ENCODE measurements around the gene XXYLT1. TPM values are rescaled to one million over a fixed set of nuclear protein-coding genes. Genes with fewer than 3 reads are reported as not detected.

The XXYLT1 gene
- total RNA-seq, 4 donors from 2014 or later = 9.6 to 17.7 (median 13.2) TPM

DNA sequence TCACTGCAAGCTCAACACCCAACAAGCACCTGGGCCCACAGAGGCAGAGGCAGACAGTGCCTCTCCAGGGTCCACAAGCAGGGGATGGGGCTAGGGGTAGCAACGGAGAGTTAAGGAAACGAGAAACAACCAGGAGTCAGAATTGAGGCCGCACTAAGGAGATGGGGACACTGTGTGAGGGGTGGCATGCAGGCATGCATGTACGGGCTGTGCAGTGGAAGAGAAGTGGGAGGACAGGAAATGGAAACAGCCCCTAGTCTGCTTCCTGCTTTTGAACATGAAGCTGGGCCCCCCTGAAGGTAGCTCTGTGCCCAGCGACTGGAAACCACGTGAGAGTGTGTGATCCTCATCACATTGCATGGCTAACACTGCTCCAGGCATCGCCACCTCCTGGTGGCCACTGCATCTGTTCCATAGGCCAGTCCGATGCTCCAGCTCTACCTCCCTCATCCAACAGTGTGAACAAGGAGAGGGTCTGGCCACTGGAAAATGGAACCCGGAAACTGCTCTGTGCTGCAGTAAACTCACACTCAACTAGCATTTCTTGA lies 44.0 kb downstream of the XXYLT1 start:
- no peak overlapping the region for H3K27ac ChIP-seq
- peaks cover 0 to 26% (median 0%) of the 10 kb centered on the region in 3 donors for H3K36me3 ChIP-seq
- TF ChIP-seq, protein P1, sequence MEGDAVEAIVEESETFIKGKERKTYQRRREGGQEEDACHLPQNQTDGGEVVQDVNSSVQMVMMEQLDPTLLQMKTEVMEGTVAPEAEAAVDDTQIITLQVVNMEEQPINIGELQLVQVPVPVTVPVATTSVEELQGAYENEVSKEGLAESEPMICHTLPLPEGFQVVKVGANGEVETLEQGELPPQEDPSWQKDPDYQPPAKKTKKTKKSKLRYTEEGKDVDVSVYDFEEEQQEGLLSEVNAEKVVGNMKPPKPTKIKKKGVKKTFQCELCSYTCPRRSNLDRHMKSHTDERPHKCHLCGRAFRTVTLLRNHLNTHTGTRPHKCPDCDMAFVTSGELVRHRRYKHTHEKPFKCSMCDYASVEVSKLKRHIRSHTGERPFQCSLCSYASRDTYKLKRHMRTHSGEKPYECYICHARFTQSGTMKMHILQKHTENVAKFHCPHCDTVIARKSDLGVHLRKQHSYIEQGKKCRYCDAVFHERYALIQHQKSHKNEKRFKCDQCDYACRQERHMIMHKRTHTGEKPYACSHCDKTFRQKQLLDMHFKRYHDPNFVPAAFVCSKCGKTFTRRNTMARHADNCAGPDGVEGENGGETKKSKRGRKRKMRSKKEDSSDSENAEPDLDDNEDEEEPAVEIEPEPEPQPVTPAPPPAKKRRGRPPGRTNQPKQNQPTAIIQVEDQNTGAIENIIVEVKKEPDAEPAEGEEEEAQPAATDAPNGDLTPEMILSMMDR (IDR thresholded peaks at IDR 0.05) = peak in 1 of 5 experiments; percentile 16
- TF ChIP-seq POLR2A (IDR thresholded peaks at IDR 0.05) (no peak), EP300 (IDR thresholded peaks at IDR 0.05) (no peak)
- H3K27me3 ChIP-seq = no peaks in the 10 kb centered on the region
- H3K4me1 ChIP-seq = peaks cover 0 to 27% (median 9%) of the 10 kb centered on the region in 4 donors
- H3K9me3 ChIP-seq = no peaks in the 10 kb centered on the region
- no peak overlapping the region for H3K4me3 ChIP-seq
- 77 to 81% methylated on average over 9 of the region's 9 CpGs for WGBS, 2 donors
- DNase-seq (ENCODE audit: low spot score in 2 of 2) = no peak

DNA sequence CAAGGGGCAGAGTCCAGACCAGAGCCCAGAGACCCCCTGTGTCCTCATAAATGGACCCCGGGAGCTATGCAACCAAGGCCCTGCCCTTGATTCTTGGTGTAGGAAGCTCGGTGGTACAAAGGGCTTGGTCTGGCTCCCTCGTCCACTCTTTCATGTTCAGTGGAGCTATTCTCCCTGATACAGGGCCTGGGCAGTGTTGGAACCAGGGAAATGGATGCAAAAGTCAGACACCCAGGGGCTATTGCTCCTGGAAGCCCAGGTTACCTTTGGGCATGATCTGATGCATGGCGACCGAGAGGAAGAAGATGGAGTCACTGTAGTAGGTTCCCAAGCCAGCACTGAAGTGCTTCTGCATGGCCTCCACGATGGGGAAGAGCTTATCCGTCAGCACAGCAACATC lies 44.5 kb downstream of the XXYLT1 start:
- WGBS, 2 donors = 89 to 93% methylated on average over 7 of the region's 7 CpGs
- Histone ChIP-seq H3K4me1 (peaks cover 0 to 32% (median 11%) of the 10 kb centered on the region in 4 donors), H3K9me3 (no peaks in the 10 kb centered on the region), H3K4me3 (no peak overlapping the region), H3K27ac (no peak overlapping the region), H3K36me3 (peaks cover 0 to 26% (median 0%) of the 10 kb centered on the region in 3 donors), H3K27me3 (no peaks in the 10 kb centered on the region)
- no peak for DNase-seq (ENCODE audit: low spot score in 2 of 2)
- no peak for TF ChIP-seq POLR2A (IDR thresholded peaks at IDR 0.05)

DNA sequence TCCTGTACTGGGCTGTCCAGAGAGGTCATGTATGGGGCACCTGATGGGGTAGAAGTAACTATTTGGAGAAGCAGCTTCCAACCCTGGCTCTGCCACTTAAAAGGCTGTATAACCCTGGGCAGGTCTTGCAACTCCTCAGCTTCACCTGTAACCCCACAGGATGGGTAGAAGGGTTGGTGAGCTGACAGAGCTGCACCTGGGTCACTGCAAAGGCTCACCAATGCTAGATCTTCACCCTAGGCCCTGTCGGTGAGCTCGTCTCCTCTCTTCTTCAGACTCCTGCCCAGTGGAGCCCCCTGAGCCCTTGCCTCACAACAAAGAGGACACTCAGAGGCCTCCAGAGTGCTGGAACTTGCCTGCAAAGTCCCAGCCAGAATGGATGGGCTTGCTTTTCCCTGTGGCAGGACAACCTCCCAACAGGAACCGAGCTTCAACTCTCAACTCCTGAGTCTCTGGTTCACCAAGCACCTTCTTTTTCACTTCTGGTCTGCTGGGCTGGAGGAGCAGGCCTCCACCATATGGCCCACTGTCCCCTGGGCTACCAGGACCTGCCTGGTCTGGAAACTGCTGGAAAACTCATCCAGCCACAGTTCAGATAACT lies 45.9 kb downstream of the XXYLT1 start:
- TF ChIP-seq POLR2A (IDR thresholded peaks at IDR 0.05) = no peak
- TF ChIP-seq, protein P1 (IDR thresholded peaks at IDR 0.05) = no peak
- no peak for TF ChIP-seq EP300 (IDR thresholded peaks at IDR 0.05)
- Histone ChIP-seq H3K27ac (peak overlapping the region in 2 of 4 donors; percentile 71 to 80), H3K9me3 (no peaks in the 10 kb centered on the region), H3K4me3 (no peak overlapping the region), H3K27me3 (no peaks in the 10 kb centered on the region), H3K36me3 (peaks cover 0 to 26% (median 0%) of the 10 kb centered on the region in 3 donors), H3K4me1 (peaks cover 0 to 37% (median 11%) of the 10 kb centered on the region in 4 donors)
- no peak for DNase-seq (ENCODE audit: low spot score in 2 of 2)
- WGBS, 2 donors = 100% methylated on average over 3 of the region's 3 CpGs

DNA sequence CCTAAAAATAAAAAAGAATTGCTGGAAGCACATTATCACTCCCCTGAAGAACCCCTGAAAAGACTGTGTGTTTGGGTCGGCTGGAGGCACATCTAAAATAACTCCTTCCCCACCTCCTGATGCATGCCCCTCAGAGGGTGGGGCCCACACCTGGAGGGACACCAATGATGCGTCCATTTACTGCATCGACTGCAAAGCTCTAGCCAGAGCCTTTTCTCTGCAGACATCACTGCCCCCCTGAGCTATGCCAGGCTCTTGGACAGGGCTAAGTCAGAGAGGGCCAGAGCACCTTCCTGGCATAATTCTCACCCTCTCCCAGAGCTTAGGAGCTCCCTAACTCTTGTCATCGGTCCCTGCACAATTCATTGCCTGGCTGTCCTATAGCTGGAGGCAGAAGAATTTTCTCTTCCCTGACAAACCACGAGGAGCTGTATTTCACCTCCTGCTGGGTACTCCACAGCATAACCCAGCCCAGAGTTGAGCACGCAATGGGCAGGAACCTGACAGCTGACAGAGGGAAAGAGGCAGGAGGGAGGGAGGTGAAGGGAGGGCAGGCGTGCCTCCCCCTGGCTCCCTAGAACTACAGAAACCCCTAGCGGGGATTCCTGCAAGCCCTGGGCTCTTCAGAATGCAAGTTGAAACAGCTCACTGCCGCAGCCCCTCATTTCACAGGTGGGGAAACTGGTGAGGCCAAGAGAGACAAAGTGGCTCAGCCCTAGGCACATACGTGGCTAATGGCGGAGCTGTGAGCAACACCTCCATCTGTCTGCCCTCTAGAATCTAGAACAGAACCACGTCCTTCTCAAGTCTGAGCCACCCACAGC lies 46.6 kb downstream of the XXYLT1 start:
- Histone ChIP-seq H3K4me1 (peaks cover 0 to 42% (median 11%) of the 10 kb centered on the region in 4 donors), H3K36me3 (peaks cover 0 to 26% (median 0%) of the 10 kb centered on the region in 3 donors), H3K27me3 (no peaks in the 10 kb centered on the region), H3K4me3 (no peak overlapping the region), H3K27ac (peak overlapping the region in 3 of 4 donors; percentile 43 to 80 (median 71)), H3K9me3 (no peaks in the 10 kb centered on the region)
- DNase-seq (ENCODE audit: low spot score in 2 of 2) = no peak
- whole genome bisulfite sequencing, 2 donors = 74 to 77% methylated on average over 12 of the region's 12 CpGs
- TF ChIP-seq POLR2A (IDR thresholded peaks at IDR 0.05) = no peak
- TF ChIP-seq EP300 (IDR thresholded peaks at IDR 0.05) = no peak
- TF ChIP-seq, protein P1 (IDR thresholded peaks at IDR 0.05) = no peak

DNA sequence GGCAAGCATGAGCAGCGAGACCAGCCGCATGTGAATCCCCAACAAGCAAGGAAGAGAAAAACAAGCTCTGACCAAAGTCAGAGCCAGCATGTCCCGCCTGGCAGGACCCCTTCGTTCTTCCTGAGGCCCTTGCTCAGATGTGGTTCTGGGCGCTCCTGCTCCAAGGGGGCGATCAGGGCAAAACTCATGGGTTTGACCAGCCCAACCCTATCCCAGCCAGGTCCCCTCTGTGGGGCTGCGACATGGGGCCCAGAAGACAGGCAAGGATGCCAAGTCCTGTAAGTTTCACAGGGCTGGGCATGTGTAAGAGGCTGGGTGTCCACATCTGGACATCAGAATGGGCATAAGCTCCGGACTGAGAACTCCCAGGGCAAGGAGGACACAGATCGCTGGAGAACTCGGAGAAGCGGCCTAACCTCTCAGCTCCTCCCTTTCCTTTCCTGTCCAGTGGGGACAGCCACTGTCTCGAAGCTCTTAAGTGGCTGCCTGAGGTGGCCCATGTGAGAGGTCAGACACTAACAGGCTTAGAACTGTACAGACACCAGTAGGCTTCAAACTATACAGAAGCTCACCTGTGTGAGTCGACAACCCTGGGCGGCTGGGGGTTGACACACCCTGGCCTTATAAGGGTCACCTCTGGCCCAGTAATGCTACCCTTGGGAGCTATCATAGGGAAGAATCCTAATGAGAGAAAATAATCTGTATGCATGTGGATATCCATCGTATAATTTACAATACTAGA lies 48.9 kb downstream of the XXYLT1 start:
- no peak for DNase-seq (ENCODE audit: low spot score in 2 of 2)
- Histone ChIP-seq H3K4me1 (peaks cover 0 to 44% (median 11%) of the 10 kb centered on the region in 4 donors), H3K9me3 (no peaks in the 10 kb centered on the region), H3K36me3 (peaks cover 0 to 24% (median 0%) of the 10 kb centered on the region in 3 donors), H3K4me3 (no peak overlapping the region), H3K27ac (peak overlapping the region; percentile 22 to 80 (median 62)), H3K27me3 (no peaks in the 10 kb centered on the region)
- 85% methylated on average over 14 to 15 of the region's 15 CpGs for WGBS, 2 donors
- no peak for TF ChIP-seq POLR2A (IDR thresholded peaks at IDR 0.05)
- no peak for TF ChIP-seq EP300 (IDR thresholded peaks at IDR 0.05)
- TF ChIP-seq, protein P1 (IDR thresholded peaks at IDR 0.05) = no peak

Data from tibial nerve (tissue), 4 donors.